ENCODE results near the gene CAPN2.

The CAPN2 gene

GRCh38 chr1:223710179-223711133, 1.9 kb upstream of the CAPN2 start:
- H3K27ac Mint-ChIP-seq, result peak overlapping the region; percentile 72 to 90 (median 85)
- H3K36me3 Mint-ChIP-seq (ENCODE audit: low read depth), result no peaks in the 10 kb centered on the region
- no peak for TF ChIP-seq CTCF (IDR thresholded peaks at IDR 0.05; ENCODE audit: unreplicated experiment in 3 of 3)
- peak overlapping the region; percentile 40 to 81 (median 44) for H3K4me3 Mint-ChIP-seq
- H3K27me3 Mint-ChIP-seq (ENCODE audit: low read depth), result peaks cover 7% of the 10 kb centered on the region
- H3K9me3 Mint-ChIP-seq, result no peaks in the 10 kb centered on the region
- H3K4me1 Mint-ChIP-seq, result peaks cover 66% of the 10 kb centered on the region

GRCh38 chr1:223711173-223711572, 1.2 kb upstream of the CAPN2 start:
- Mint-ChIP-seq H3K4me1 (peaks cover 62% of the 10 kb centered on the region), H3K27me3 (ENCODE audit: low read depth) (peaks cover 7% of the 10 kb centered on the region), H3K36me3 (ENCODE audit: low read depth) (no peaks in the 10 kb centered on the region), H3K9me3 (no peaks in the 10 kb centered on the region), H3K4me3 (peak overlapping the region; percentile 68 to 78 (median 76)), H3K27ac (peak overlapping the region; percentile 58 to 85 (median 72))
- no peak for TF ChIP-seq CTCF (IDR thresholded peaks at IDR 0.05; ENCODE audit: unreplicated experiment in 3 of 3)

- Mint-ChIP-seq H3K27ac (peak overlapping the region; percentile 58 to 85 (median 72)), H3K27me3 (ENCODE audit: low read depth) (peaks cover 7% of the 10 kb centered on the region)
- TF ChIP-seq CTCF (IDR thresholded peaks at IDR 0.05; ENCODE audit: unreplicated experiment in 3 of 3), result no peak
Measured at GRCh38 chr1:223711747-223712193, 569 bp upstream of the CAPN2 start.

GRCh38 chr1:223712850-223713474, 623 bp downstream of the CAPN2 start:
- H3K27ac Mint-ChIP-seq, result peak overlapping the region; percentile 77 to 85 (median 84)
- no peak for TF ChIP-seq CTCF (IDR thresholded peaks at IDR 0.05; ENCODE audit: unreplicated experiment in 3 of 3)
- H3K9me3 Mint-ChIP-seq, result no peaks in the 10 kb centered on the region

More at GRCh38 chr1:223711747-223712193, 569 bp upstream of the CAPN2 start:
- H3K4me3 Mint-ChIP-seq, result peak overlapping the region; percentile 68 to 78 (median 76)
- H3K4me1 Mint-ChIP-seq, result peaks cover 62% of the 10 kb centered on the region
- no peaks in the 10 kb centered on the region for H3K9me3 Mint-ChIP-seq
- H3K36me3 Mint-ChIP-seq (ENCODE audit: low read depth), result no peaks in the 10 kb centered on the region

GRCh38 chr1:223713546-223714420, 1.4 kb downstream of the CAPN2 start:
- Mint-ChIP-seq H3K4me3 (peak overlapping the region; percentile 87 to 90 (median 89)), H3K36me3 (ENCODE audit: low read depth) (peaks cover 10% of the 10 kb centered on the region), H3K27ac (peak overlapping the region; percentile 77 to 85 (median 84)), H3K27me3 (ENCODE audit: low read depth) (peaks cover 7% of the 10 kb centered on the region), H3K4me1 (peaks cover 47% of the 10 kb centered on the region), H3K9me3 (no peaks in the 10 kb centered on the region)
- no peak for TF ChIP-seq CTCF (IDR thresholded peaks at IDR 0.05; ENCODE audit: unreplicated experiment in 3 of 3)

More at GRCh38 chr1:223712850-223713474, 623 bp downstream of the CAPN2 start:
- Mint-ChIP-seq H3K27me3 (ENCODE audit: low read depth) (peaks cover 7% of the 10 kb centered on the region), H3K4me1 (peaks cover 51% of the 10 kb centered on the region), H3K4me3 (peak overlapping the region; percentile 87 to 90 (median 89)), H3K36me3 (ENCODE audit: low read depth) (peaks cover 4% of the 10 kb centered on the region)
